ENCODE results near the gene KCP. TPM values are rescaled to one million over a fixed set of nuclear protein-coding genes. Genes with fewer than 3 reads are reported as not detected.
A peak's percentile ranks its signal among the peaks of the same experiment; 100 is the strongest.

KCP gene
- total RNA-seq, 1 experiment from 2014 or later = 5.1 TPM

GRCh38 chr7:128868624-128869137, 41.8 kb downstream of the KCP start:
- in situ Hi-C loops (cut with HindIII; ENCODE audit: low pct_unique_long_range_greater_than_20kb, low sequenced_read_pairs) = no loop called here
- DNase-seq (ENCODE audit: low read depth) = no peak

- no peak for DNase-seq (ENCODE audit: low read depth)
- in situ Hi-C loops (cut with HindIII; ENCODE audit: low pct_unique_long_range_greater_than_20kb, low sequenced_read_pairs) = no loop called here
These were observed 42.5 kb downstream of the KCP start for GRCh38 chr7:128867842-128868623.

GRCh38 chr7:128867241-128867640, 43.3 kb downstream of the KCP start:
- in situ Hi-C loops (cut with HindIII; ENCODE audit: low pct_unique_long_range_greater_than_20kb, low sequenced_read_pairs) = no loop called here
- no peak for DNase-seq (ENCODE audit: low read depth)

GRCh38 chr7:128865996-128866877, 44.3 kb downstream of the KCP start:
- no peak for DNase-seq (ENCODE audit: low read depth)
- in situ Hi-C loops (cut with HindIII; ENCODE audit: low pct_unique_long_range_greater_than_20kb, low sequenced_read_pairs) = no loop called here

GRCh38 chr7:128865303-128865702, 45.2 kb downstream of the KCP start:
- no peak for DNase-seq (ENCODE audit: low read depth)
- in situ Hi-C loops (cut with HindIII; ENCODE audit: low pct_unique_long_range_greater_than_20kb, low sequenced_read_pairs) = no loop called here

- DNase-seq (ENCODE audit: low read depth) = peak; percentile 55
- in situ Hi-C loops (cut with HindIII; ENCODE audit: low pct_unique_long_range_greater_than_20kb, low sequenced_read_pairs) = no loop called here
These were observed 47.0 kb downstream of the KCP start for GRCh38 chr7:128863433-128863989.

GRCh38 chr7:128862571-128863432, 47.7 kb downstream of the KCP start, which contains the start of gene ATP6V1F:
Gene ATP6V1F (plus strand): TSS chr7:128862856. CDS start chr7:128862905, 49 bp downstream.
- in situ Hi-C loops (cut with HindIII; ENCODE audit: low pct_unique_long_range_greater_than_20kb, low sequenced_read_pairs) = no loop called here
- DNase-seq (ENCODE audit: low read depth) = peak; percentile 94

- no peak for DNase-seq (ENCODE audit: low read depth)
- in situ Hi-C loops (cut with HindIII; ENCODE audit: low pct_unique_long_range_greater_than_20kb, low sequenced_read_pairs) = no loop called here
These were observed 48.4 kb downstream of the KCP start for GRCh38 chr7:128861957-128862570.

- in situ Hi-C loops (cut with HindIII; ENCODE audit: low pct_unique_long_range_greater_than_20kb, low sequenced_read_pairs) = no loop called here
- no peak for DNase-seq (ENCODE audit: low read depth)
These were observed 50.1 kb downstream of the KCP start for GRCh38 chr7:128860158-128861073.

- DNase-seq (ENCODE audit: low read depth) = no peak
- in situ Hi-C loops (cut with HindIII; ENCODE audit: low pct_unique_long_range_greater_than_20kb, low sequenced_read_pairs) = no loop called here
These were observed 51.0 kb downstream of the KCP start for GRCh38 chr7:128859232-128860157.

GRCh38 chr7:128858380-128859231, 51.9 kb downstream of the KCP start:
- DNase-seq (ENCODE audit: low read depth) = no peak
- in situ Hi-C loops (cut with HindIII; ENCODE audit: low pct_unique_long_range_greater_than_20kb, low sequenced_read_pairs) = no loop called here

- no peak for DNase-seq (ENCODE audit: low read depth)
These were observed 54.3 kb downstream of the KCP start for GRCh38 chr7:128856001-128856718.

GRCh38 chr7:128855559-128855958, 55.0 kb downstream of the KCP start:
- in situ Hi-C loops (cut with HindIII; ENCODE audit: low pct_unique_long_range_greater_than_20kb, low sequenced_read_pairs) = no loop called here
- DNase-seq (ENCODE audit: low read depth) = no peak

More at GRCh38 chr7:128856001-128856718, 54.3 kb downstream of the KCP start:
- in situ Hi-C loops (cut with HindIII; ENCODE audit: low pct_unique_long_range_greater_than_20kb, low sequenced_read_pairs) = no loop called here

- no peak for DNase-seq (ENCODE audit: low read depth)
- in situ Hi-C loops (cut with HindIII; ENCODE audit: low pct_unique_long_range_greater_than_20kb, low sequenced_read_pairs) = no loop called here
These were observed 56.1 kb downstream of the KCP start for GRCh38 chr7:128854396-128854795.
